Caki2 (cell line): ENCODE measurements around the gene AKR1A1. TPM values are rescaled to one million over a fixed set of nuclear protein-coding genes. Genes with fewer than 3 reads are reported as not detected.
"Not testable (repeated sequence)": the region's sequence is repeated elsewhere in the genome, so short reads cannot be mapped to it uniquely, and the experiment has no call there.

ENCODE experiments used
- DNase-seq: peaks from one replicate; pipeline ENCODE4 v3.0.0-alpha.2; 2015; ENCODE audit warnings: low read depth
- in situ Hi-C: cut with HindIII; loops from 2 replicates; pipeline ENCODE4 v1.10.0; 2016; ENCODE audit warnings: low sequenced_read_pairs, low pct_unique_long_range_greater_than_20kb, mixed read lengths
- total RNA-seq: library from RNA; depleted of rRNA; stranded (reverse); fragments of >200 nt; shearing (Covaris generic); gene quantifications from 2 replicates; pipeline ENCODE4 v1.2.3, GENCODE V29; 2014; ENCODE audit warnings: low replicate concordance; rRNA removed

The AKR1A1 gene
- total RNA-seq, 1 experiment from 2014 or later: 235 TPM

DNA sequence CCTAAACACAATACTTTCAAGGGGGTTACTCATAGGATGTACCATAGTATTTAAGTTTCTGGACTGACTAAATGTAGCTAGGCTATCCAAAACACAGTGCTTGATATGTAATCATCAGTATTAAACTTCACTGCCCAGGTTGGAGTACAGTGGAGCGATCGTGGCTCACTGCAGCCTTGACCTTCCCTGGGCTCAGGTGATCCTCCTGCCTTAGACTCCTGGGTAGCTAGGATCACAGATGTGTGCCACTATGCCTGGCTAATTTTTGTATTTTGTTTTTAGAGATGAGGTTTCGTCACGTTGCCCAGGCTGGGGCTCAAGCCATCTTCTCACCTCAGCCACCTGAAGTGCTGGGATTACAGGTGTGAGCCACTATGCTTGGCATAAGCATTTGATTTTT, 43.8 kb downstream of the AKR1A1 start:
- in situ Hi-C loops: no loop called here
- DNase-seq: no peak

DNA sequence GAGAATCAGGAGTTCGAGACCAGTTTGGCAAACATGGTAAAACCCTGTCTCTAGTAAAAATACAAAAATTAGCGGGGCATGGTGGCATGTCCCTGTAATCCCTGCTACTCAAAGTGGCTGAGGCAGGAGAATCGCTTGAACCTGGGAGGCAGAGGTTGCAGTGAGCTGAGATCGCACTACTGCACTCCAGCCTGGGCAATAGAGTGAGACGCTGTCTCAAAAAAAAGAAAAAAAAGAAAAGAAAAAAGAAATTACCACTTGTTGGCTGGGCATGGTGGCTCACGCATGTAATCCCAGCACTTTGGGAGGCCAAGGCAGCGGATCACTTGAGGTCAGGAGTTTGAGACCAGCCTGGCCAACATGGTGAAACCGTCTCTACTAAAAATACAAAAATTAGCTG, 46.1 kb downstream of the AKR1A1 start:
- not testable (repeated sequence) for DNase-seq

DNA sequence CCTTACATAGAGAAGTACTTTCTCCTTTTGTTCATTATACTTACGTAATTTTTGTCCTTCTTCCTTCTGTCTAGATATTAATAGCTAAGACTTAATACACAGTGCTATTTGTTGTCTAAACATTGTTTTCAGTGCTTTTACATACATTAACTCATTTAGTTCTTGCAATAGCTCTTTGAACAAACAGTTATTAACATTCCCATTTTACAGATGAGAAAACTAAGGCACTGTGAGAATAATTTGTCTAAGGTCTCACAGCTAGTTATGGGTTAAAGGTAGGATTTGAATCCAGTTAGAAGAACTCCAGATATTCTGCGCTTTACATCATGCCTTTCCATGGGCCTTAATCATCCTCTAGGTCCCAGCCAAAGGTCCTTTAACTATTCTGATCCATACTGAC, 53.6 kb downstream of the AKR1A1 start:
- in situ Hi-C loops: no loop called here
- DNase-seq: no peak

More for the DNA sequence above, 46.1 kb downstream of the AKR1A1 start:
- in situ Hi-C loops: not testable (repeated sequence)

DNA sequence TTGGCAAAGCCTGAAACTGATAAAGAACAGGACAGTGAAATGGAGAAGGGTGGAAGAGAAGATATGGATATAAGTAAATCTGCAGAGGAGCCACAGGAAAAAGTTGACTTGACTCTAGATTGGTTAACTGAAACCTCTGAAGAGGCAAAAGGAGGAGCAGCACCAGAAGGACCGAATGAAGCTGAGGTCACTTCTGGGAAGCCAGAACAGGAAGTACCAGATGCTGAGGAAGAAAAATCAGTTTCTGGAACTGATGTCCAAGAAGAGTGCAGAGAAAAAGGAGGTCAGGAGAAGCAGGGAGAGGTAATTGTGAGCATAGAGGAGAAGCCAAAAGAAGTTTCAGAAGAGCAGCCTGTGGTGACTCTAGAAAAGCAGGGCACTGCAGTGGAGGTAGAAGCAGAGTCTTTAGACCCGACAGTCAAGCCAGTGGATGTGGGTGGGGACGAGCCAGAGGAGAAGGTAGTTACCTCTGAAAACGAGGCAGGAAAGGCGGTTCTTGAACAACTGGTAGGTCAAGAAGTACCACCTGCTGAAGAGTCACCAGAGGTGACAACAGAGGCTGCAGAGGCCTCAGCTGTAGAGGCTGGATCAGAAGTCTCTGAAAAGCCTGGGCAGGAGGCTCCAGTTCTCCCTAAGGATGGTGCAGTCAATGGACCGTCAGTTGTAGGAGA, 56.9 kb downstream of the AKR1A1 start:
- DNase-seq: no peak
- in situ Hi-C loops: no loop called here

DNA sequence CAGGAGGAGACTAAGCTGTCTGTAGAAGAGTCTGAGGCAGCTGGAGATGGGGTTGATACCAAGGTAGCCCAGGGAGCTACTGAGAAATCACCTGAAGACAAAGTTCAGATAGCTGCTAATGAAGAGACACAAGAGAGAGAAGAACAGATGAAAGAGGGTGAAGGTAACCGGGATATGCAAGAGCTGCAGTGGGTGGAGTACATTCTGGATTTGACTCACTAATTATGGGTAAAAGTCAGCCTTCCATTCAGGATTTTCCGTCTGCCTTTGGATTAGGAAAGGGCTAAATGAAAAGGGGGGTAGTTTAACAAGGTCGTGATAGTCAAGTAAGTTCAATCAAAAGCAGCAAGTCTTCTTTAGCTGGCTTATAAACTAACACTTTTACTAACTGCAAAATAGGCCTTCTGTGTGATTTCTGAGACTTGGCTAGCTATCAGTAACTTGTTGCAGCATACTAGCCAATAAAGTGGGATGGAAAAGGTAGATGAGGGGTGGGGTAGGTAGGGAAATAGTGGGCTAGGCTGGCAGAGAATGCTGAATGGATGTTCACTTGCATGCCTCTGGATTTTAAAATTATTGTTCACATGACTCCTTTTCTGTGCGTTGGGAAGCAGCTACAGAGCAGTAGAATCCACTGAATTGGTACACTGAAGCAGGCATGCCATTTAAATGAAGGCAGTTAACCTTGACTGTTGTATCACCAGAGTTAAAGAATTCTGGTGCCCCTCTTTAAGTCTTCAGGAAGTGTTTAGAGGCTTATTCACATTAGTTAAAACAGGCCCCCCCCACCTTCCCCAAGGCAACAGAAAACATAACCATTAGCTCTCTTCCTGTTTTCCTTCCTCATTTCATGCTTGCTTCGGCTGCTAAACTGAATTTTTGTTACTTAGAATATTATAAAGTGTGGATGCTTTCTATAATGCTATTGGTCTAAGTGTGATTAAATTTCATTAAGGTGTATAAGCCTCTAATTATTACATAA, 57.8 kb downstream of the AKR1A1 start:
- in situ Hi-C loops: no loop called here
- DNase-seq: no peak

DNA sequence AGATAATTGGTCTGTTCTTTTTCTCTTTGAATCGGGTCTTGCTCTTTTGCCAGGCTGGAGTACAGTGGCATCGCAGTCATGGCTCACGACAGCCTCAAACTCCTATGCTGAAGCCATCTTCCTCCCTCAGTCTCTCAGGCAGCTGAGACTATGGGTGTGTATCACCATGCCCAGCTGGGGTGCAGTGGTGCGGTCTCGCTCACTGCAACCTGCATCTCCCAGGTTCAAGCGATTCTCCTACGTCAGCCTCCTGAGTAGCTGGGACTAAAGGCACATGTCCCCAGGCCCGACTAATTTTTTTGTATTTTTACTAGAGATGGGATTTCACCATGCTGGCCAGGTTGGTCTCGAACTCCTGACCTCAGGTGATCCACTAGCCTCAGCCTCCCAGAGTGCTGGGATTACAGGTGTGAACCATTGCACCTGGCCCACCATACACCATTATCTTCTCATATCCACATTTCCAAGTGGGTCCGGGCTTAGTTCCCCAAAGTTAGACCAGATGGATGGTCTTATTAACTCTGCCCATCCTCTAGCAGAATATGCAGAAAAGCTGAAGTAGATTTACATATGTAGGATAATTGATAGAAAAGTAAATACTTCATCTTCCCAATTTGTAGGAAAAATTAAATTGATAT, 60.1 kb downstream of the AKR1A1 start:
- in situ Hi-C loops: no loop called here
- no peak for DNase-seq

DNA sequence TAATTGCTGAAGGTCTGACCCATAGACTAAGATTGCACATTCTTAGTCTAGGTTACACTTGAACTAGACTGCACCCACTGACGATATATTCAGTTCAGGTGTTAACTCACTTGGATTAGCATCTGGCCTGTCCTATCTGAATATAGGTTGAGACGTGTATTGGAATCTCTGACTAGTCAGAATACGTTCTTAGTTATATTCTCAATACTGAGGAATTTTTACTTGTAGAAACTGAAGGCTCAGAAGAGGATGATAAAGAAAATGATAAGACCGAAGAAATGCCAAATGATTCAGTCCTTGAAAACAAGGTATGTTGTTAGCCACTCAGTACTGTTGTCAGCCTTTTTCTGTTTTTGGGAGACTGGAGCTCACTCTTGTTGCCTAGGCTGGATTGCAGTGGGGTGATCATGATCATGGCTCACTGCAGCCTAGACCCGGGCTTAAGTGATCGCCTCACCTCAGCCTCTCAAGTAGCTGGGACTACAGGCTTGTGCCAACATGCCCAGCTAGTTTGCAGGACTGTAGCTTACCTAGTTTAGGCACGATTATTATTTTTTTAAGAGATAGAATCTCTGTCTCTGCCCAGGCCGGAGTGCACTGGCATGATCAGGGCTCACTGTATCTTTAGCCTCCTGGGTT, 62.4 kb downstream of the AKR1A1 start:
- DNase-seq: no peak
- in situ Hi-C loops: no loop called here

DNA sequence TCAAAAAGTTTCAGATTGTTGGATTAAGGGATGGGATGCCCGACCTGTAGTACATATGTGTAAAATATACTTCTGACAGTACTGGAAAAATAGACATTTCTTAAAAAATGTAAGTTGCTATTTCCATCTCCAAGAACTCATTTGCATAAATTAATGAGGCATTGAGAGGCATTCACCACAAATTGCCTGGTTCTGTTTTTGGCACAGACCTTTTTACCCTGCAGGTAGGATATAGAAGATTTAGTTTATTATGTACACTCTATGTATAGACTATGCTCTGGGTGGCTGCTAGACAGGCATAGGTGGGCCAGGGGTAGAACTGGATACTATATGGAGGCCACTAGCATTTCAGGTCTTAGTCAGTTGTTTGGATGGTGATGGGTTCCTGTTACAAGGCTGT, 65.3 kb downstream of the AKR1A1 start:
- DNase-seq: no peak
- in situ Hi-C loops: no loop called here

DNA sequence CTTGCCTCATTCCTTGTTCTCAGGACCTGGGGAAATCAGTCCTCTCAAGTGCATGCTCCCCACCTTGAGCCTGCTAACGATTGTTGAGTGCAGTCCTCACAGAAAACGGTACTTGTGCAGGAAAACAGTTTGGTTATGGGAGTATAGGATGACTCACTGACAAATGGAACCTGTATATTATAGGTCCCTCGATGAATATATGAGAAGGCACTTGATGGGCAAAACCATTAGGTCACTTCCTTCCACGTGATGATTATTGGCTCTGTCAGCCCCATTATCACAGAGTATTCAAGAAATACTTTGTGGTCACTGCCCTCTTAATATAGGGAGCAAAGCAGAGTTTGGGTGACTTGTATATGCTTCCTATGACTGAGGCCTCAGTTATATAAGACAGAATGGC, 67.0 kb downstream of the AKR1A1 start:
- in situ Hi-C loops: no loop called here

DNA sequence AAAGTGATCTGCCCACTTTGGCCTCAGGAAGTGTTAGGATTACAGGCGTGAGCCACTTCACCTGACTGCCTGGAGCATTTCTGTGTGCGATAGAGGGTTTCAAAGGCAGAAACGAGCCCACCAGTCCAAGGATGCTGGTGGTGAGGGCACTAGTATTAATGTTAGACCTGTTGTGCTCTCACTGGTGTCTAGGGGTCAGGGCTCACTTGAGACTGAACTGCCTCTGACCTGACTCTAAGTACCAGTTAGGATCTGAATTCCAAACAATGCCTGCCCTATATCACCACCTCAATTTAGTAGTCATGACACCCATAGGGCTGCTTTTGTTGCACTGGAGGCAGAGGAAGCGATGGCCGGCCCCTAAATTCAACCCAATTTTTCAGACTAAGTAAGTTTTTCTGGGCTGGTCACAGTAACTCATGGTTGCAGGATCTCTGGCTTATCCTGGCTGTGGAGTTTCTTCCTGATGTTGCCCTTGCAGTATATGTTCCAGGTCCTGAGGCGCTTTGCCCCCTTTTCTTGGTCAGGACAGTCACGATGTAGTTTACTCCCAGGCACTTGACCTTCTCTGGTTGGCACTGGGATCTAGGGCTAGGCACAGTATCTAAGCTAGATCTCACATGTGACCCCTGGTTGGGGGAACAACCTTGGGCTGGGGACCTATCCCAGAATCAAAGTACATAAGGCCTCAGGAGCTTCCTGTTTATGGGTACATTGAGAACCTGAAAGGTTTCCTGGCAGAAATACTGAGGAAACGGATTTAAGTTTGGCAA, 68.7 kb downstream of the AKR1A1 start:
- in situ Hi-C loops: no loop called here
- no peak for DNase-seq

More for the DNA sequence above, 67.0 kb downstream of the AKR1A1 start:
- no peak for DNase-seq

Other genes starting within 250 kb of the AKR1A1 start
- gene HPDL, start 223.9 kb upstream of the AKR1A1 start, total RNA-seq: 0.49 and 1.1 TPM in 2 replicates
- gene TOE1, start 210.7 kb upstream of the AKR1A1 start, total RNA-seq: 9.9 and 11.5 TPM in 2 replicates
- gene MUTYH, start 210.4 kb upstream of the AKR1A1 start, total RNA-seq: 24.9 and 54.8 TPM in 2 replicates
- 1.9 TPM in 1 of 2 replicates, not detected in the other for gene TESK2, start 59.7 kb upstream of the AKR1A1 start, total RNA-seq
- 2.7 and 6.7 TPM in 2 replicates for gene CCDC163, start 50.8 kb upstream of the AKR1A1 start, total RNA-seq
- 1.3 and 2.1 TPM in 2 replicates for gene MMACHC, start 50.5 kb upstream of the AKR1A1 start, total RNA-seq
- 3,864 and 4,011 TPM in 2 replicates for gene PRDX1, start 28.9 kb upstream of the AKR1A1 start, total RNA-seq
- gene NASP, start 33.2 kb downstream of the AKR1A1 start, total RNA-seq: 89.4 and 99.6 TPM in 2 replicates
- gene CCDC17, start 73.2 kb downstream of the AKR1A1 start, total RNA-seq: 0.10 TPM in 1 of 2 replicates, not detected in the other
- 59.0 and 90.2 TPM in 2 replicates for gene GPBP1L1, start 135.7 kb downstream of the AKR1A1 start, total RNA-seq
- 21.6 and 71.6 TPM in 2 replicates for gene TMEM69, start 137.4 kb downstream of the AKR1A1 start, total RNA-seq
- gene IPP, start 199.8 kb downstream of the AKR1A1 start, total RNA-seq: 2.5 and 5.1 TPM in 2 replicates